ENCODE measurements around the gene PDE1A. TPM values are rescaled to one million over a fixed set of nuclear protein-coding genes. Genes with fewer than 3 reads are reported as not detected.

Gene PDE1A
- total RNA-seq, 4 donors from 2014 or later = 2.1 to 12.4 (median 2.8) TPM

DNA sequence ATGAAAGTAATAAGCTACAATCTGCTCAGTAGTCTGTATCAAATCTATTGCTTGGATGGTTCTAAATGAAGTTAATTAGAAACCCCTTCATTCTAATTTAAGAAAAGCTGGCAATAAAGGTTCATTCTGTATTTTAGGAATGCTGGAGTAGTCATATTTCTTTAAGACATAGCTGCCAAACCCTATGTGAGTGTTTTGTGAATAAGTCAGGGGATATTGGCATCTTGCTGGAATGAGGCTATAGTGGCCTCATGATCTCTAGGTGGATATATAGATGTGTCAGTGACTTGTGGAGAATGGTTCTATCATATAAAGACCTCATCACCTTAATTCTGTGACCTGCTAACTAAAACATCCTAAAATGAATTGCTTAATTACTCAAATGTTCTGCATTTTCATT, 196.3 kb downstream of the PDE1A start:
- no peaks in the 10 kb centered on the region for H3K27me3 ChIP-seq
- DNase-seq = no peak
- H3K4me1 ChIP-seq = no peaks in the 10 kb centered on the region
- TF ChIP-seq POLR2A (IDR thresholded peaks at IDR 0.05) = no peak
- TF ChIP-seq, protein P1, sequence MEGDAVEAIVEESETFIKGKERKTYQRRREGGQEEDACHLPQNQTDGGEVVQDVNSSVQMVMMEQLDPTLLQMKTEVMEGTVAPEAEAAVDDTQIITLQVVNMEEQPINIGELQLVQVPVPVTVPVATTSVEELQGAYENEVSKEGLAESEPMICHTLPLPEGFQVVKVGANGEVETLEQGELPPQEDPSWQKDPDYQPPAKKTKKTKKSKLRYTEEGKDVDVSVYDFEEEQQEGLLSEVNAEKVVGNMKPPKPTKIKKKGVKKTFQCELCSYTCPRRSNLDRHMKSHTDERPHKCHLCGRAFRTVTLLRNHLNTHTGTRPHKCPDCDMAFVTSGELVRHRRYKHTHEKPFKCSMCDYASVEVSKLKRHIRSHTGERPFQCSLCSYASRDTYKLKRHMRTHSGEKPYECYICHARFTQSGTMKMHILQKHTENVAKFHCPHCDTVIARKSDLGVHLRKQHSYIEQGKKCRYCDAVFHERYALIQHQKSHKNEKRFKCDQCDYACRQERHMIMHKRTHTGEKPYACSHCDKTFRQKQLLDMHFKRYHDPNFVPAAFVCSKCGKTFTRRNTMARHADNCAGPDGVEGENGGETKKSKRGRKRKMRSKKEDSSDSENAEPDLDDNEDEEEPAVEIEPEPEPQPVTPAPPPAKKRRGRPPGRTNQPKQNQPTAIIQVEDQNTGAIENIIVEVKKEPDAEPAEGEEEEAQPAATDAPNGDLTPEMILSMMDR (IDR thresholded peaks at IDR 0.05) = no peak
- H3K36me3 ChIP-seq = no peaks in the 10 kb centered on the region
- no peak overlapping the region for H3K27ac ChIP-seq
- no peaks in the 10 kb centered on the region for H3K9me3 ChIP-seq
- H3K4me3 ChIP-seq = no peak overlapping the region

DNA sequence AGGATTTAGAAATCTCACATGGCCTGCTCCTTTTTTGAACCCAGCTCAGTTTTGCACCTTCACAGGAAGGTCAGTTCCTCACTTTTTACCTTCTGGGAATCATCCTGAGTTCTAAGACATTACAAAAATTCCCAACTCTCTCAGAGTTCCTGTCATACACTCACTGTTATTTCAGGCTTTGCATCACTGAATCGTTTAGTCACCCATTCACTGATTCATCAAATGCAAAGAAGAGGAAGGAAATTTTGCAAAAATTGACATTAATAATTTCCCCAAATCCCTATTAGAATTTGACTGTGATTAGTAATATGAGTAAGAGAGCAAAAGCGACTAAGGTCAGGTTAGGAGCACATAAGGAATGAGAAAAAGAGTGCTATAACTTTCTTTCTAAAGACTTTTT, 197.5 kb downstream of the PDE1A start:
- Histone ChIP-seq H3K36me3 (no peaks in the 10 kb centered on the region), H3K4me3 (no peak overlapping the region), H3K9me3 (no peaks in the 10 kb centered on the region), H3K4me1 (no peaks in the 10 kb centered on the region), H3K27me3 (no peaks in the 10 kb centered on the region), H3K27ac (no peak overlapping the region)
- no peak for DNase-seq
- TF ChIP-seq, protein P1 (IDR thresholded peaks at IDR 0.05) = no peak
- TF ChIP-seq POLR2A (IDR thresholded peaks at IDR 0.05) = no peak

DNA sequence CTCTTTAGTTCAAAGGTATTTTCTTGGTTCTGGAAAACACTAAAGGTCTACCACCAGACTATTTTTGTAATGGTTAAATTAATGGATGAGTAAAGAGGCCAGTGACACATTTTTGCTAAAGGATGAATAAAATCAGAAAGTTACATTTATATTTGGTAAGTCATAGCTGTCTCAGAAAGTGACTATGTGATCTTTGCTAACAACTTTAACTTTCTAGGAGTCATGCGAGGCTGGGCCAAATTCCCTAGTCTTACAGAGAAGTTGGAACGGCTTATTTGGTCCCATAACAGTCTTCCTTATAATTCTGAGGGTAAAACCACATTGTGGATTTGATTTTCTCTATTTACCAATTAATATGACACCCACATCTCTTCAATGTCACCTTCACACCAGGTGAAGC, 198.1 kb downstream of the PDE1A start:
- Histone ChIP-seq H3K9me3 (no peaks in the 10 kb centered on the region), H3K27me3 (no peaks in the 10 kb centered on the region), H3K36me3 (no peaks in the 10 kb centered on the region), H3K4me3 (no peak overlapping the region), H3K27ac (no peak overlapping the region), H3K4me1 (no peaks in the 10 kb centered on the region)
- DNase-seq = no peak
- TF ChIP-seq, protein P1 (IDR thresholded peaks at IDR 0.05) = no peak
- TF ChIP-seq POLR2A (IDR thresholded peaks at IDR 0.05) = no peak

DNA sequence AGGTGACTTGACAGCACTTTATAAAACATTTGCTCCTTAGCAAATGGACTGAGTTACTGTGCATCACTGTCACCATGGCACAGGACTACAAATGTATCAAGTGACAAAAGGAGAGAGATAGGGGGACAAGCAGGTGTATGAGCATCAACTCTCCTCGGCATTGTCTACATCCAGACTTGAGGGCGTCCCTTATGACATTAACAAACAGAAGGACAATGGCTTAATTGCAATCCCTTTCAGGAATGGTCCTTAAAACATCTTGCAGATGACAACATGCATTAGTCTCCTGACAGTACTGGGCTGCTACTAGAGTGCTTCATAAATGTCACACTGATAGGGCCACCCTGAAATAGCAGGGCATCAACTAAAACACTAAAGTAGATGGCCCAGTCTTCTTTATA, 198.8 kb downstream of the PDE1A start:
- no peaks in the 10 kb centered on the region for H3K4me1 ChIP-seq
- DNase-seq = no peak
- H3K36me3 ChIP-seq = no peaks in the 10 kb centered on the region
- no peak overlapping the region for H3K27ac ChIP-seq
- no peak overlapping the region for H3K4me3 ChIP-seq
- TF ChIP-seq POLR2A (IDR thresholded peaks at IDR 0.05) = no peak
- TF ChIP-seq, protein P1 (IDR thresholded peaks at IDR 0.05) = no peak
- H3K9me3 ChIP-seq = no peaks in the 10 kb centered on the region
- no peaks in the 10 kb centered on the region for H3K27me3 ChIP-seq

DNA sequence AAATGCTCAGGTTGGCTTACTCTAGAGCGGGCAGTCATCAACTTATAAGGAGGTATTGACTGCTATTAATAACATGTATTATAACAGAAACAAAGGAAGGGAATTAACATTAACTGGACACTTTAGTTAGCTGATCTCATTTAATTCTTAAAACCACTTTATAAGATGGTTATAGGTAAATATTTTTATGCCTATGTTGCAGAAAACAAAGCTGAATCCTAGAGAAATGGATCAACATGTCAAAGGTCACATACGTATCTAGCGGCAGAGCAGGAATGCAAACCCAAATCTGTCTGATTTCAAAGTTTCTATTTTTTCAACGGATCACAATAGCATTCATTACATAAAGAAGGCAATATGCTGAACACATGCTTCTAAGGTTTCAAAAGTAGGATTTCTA, 200.0 kb downstream of the PDE1A start:
- Histone ChIP-seq H3K36me3 (no peaks in the 10 kb centered on the region), H3K4me3 (no peak overlapping the region), H3K27ac (no peak overlapping the region), H3K27me3 (no peaks in the 10 kb centered on the region), H3K4me1 (no peaks in the 10 kb centered on the region), H3K9me3 (no peaks in the 10 kb centered on the region)
- no peak for DNase-seq
- no peak for TF ChIP-seq POLR2A (IDR thresholded peaks at IDR 0.05)
- TF ChIP-seq, protein P1 (IDR thresholded peaks at IDR 0.05) = no peak

DNA sequence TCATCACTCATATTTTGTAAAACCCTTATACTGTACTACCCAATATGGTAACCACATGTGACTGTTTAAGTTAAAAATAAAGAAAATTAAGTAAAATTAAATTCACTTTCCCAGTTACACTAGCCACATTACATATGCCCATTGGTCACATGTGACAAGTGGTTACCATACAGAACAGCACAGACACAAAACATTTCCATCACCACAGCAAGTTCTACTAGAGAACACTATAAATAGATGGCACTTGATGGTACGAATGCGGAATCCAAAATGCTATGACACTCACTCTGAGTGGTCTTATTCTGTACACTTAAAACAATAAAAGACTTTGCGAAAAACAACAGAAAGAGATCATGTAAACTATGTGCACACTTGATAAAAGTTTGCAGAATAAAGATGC, 202.2 kb downstream of the PDE1A start:
- no peaks in the 10 kb centered on the region for H3K27me3 ChIP-seq
- H3K4me3 ChIP-seq = no peak overlapping the region
- H3K36me3 ChIP-seq = no peaks in the 10 kb centered on the region
- no peaks in the 10 kb centered on the region for H3K9me3 ChIP-seq
- TF ChIP-seq, protein P1 (IDR thresholded peaks at IDR 0.05) = no peak
- TF ChIP-seq POLR2A (IDR thresholded peaks at IDR 0.05) = no peak
- no peak for DNase-seq
- no peaks in the 10 kb centered on the region for H3K4me1 ChIP-seq
- no peak overlapping the region for H3K27ac ChIP-seq
